Parathyroid adenoma (tissue), 2 donors: Measurements from ENCODE around the gene IFITM10.
A peak's percentile ranks its signal among the peaks of the same experiment; 100 is the strongest.

ENCODE experiments used
- H2AFZ ChIP-seq: fragments of 300-600 bp; sonication (generic); one replicate; pipeline ENCODE4 v1.7.0; 2017; ENCODE audit warnings: antibody characterized with exemption, mild to moderate bottlenecking
- H3K27ac ChIP-seq: fragments of 300-600 bp; sonication (generic); one replicate; pipeline ENCODE4 v1.7.0; 2017
- H3K27me3 ChIP-seq: fragments of 300-600 bp; sonication (generic); one replicate; pipeline ENCODE4 v1.7.0; 2017; ENCODE audit warnings: low read length; ENCODE audit not compliant: control insufficient read depth, insufficient read depth
- H3K36me3 ChIP-seq: fragments of 300-600 bp; sonication (generic); one replicate; pipeline ENCODE4 v1.7.0; 2017; ENCODE audit warnings: low read length; ENCODE audit not compliant: control insufficient read depth, insufficient read depth
- H3K4me1 ChIP-seq: fragments of 300-600 bp; sonication (generic); one replicate; pipeline ENCODE4 v1.7.0; 2017; ENCODE audit warnings: control low read depth
- H3K4me2 ChIP-seq: fragments of 300-600 bp; sonication (generic); one replicate; pipeline ENCODE4 v1.7.0; 2017; ENCODE audit warnings: low read length
- H3K4me3 ChIP-seq: fragments of 300-600 bp; sonication (generic); one replicate; pipeline ENCODE4 v1.7.0; 2017; ENCODE audit warnings: low read depth, low read length
- H3K79me2 ChIP-seq: fragments of 300-600 bp; sonication (generic); one replicate; pipeline ENCODE4 v1.7.0; 2017; ENCODE audit warnings: control low read depth
- H3K9ac ChIP-seq: fragments of 300-600 bp; sonication (generic); one replicate; pipeline ENCODE4 v1.7.0; 2017; ENCODE audit warnings: mild to moderate bottlenecking
- H3K9me3 ChIP-seq: fragments of 300-600 bp; sonication (generic); one replicate; pipeline ENCODE4 v1.7.0; 2017; ENCODE audit warnings: low read length; ENCODE audit not compliant: control insufficient read depth
- CTCF ChIP-seq: fragments of 300-600 bp; sonication (generic); IDR thresholded peaks from one replicate; pipeline ENCODE4 v1.7.0; 2017; ENCODE audit warnings: antibody characterized with exemption, mild to moderate bottlenecking
- donor health status: primary hyperparathyroidism.

Gene IFITM10

GRCh38 chr11:1763336-1763795 lies 13.0 kb upstream of the IFITM10 start:
- peak overlapping the region; percentile 27 for H3K27ac ChIP-seq
- H3K9ac ChIP-seq: peak overlapping the region; percentile 63
- no peaks in the 10 kb centered on the region for H3K79me2 ChIP-seq
- no peak for TF ChIP-seq CTCF
- H3K4me2 ChIP-seq: peak overlapping the region; percentile 85
- peak overlapping the region; percentile 73 for H3K4me3 ChIP-seq
- H2AFZ ChIP-seq: peak overlapping the region; percentile 10
- no peaks in the 10 kb centered on the region for H3K9me3 ChIP-seq
- no peaks in the 10 kb centered on the region for H3K36me3 ChIP-seq
- no peaks in the 10 kb centered on the region for H3K4me1 ChIP-seq
- no peaks in the 10 kb centered on the region for H3K27me3 ChIP-seq

GRCh38 chr11:1762537-1763302 lies 12.3 kb upstream of the IFITM10 start:
- Histone ChIP-seq H3K79me2 (no peaks in the 10 kb centered on the region), H3K27ac (peak overlapping the region; percentile 27), H2AFZ (peak overlapping the region; percentile 10), H3K4me1 (no peaks in the 10 kb centered on the region), H3K9me3 (no peaks in the 10 kb centered on the region), H3K9ac (peak overlapping the region; percentile 63), H3K4me3 (peak overlapping the region; percentile 73), H3K4me2 (peak overlapping the region; percentile 85), H3K36me3 (no peaks in the 10 kb centered on the region), H3K27me3 (no peaks in the 10 kb centered on the region)
- TF ChIP-seq CTCF: no peak

- H2AFZ ChIP-seq: no peak overlapping the region
- no peaks in the 10 kb centered on the region for H3K4me1 ChIP-seq
- H3K9ac ChIP-seq: no peak overlapping the region
- peak overlapping the region; percentile 85 for H3K4me2 ChIP-seq
- peak overlapping the region; percentile 9 for H3K27ac ChIP-seq
- no peak for TF ChIP-seq CTCF
- no peaks in the 10 kb centered on the region for H3K27me3 ChIP-seq
- H3K36me3 ChIP-seq: no peaks in the 10 kb centered on the region
- H3K4me3 ChIP-seq: peak overlapping the region; percentile 73
- H3K79me2 ChIP-seq: no peaks in the 10 kb centered on the region
- H3K9me3 ChIP-seq: no peaks in the 10 kb centered on the region
Measured at GRCh38 chr11:1761857-1762536, 11.6 kb upstream of the IFITM10 start.

GRCh38 chr11:1761110-1761856 lies 10.9 kb upstream of the IFITM10 start:
- Histone ChIP-seq H3K27ac (peak overlapping the region; percentile 44), H2AFZ (no peak overlapping the region), H3K79me2 (no peaks in the 10 kb centered on the region), H3K4me1 (no peaks in the 10 kb centered on the region), H3K4me3 (no peak overlapping the region), H3K27me3 (no peaks in the 10 kb centered on the region), H3K9me3 (no peaks in the 10 kb centered on the region), H3K9ac (no peak overlapping the region), H3K36me3 (no peaks in the 10 kb centered on the region), H3K4me2 (no peak overlapping the region)
- TF ChIP-seq CTCF: no peak
